Measurements from ENCODE around the gene MIER1.

The MIER1 gene

DNA sequence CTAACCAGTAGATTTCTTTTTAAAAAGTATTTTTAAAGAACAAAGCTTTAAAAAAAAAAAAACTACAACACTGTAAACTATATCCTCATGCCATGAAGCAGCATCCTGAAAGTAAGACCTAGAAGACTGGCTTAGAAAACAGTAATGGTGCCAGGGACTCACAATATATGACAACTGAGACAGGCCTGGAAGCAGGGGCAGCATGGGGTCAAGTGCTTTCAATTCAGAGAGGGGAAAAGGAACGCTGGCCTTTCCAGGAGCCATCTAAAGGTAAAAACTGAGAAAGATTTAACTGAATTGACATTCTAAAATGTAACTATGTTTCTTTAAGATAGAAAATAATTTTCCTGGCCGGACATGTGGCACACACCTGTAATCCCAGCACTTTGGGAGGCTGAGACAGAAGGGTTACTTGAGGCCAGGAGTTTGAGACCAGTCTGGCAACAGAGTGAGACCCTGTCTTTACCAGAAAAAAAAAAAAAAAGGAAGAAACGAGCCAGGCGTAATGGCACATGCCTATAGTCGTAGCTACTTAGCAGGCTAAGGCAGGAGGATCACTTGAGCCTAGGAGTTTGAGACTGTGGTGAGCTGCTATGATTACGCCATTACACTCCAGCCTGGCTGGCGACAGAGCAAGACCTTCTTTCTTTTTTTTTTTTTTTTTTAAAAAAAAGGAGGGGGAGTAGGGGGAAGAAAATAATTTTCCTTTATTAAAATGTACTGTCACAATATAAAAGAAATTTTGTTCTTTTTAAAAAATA is 75.0 kb downstream of the MIER1 start:
- no peak for DNase-seq

DNA sequence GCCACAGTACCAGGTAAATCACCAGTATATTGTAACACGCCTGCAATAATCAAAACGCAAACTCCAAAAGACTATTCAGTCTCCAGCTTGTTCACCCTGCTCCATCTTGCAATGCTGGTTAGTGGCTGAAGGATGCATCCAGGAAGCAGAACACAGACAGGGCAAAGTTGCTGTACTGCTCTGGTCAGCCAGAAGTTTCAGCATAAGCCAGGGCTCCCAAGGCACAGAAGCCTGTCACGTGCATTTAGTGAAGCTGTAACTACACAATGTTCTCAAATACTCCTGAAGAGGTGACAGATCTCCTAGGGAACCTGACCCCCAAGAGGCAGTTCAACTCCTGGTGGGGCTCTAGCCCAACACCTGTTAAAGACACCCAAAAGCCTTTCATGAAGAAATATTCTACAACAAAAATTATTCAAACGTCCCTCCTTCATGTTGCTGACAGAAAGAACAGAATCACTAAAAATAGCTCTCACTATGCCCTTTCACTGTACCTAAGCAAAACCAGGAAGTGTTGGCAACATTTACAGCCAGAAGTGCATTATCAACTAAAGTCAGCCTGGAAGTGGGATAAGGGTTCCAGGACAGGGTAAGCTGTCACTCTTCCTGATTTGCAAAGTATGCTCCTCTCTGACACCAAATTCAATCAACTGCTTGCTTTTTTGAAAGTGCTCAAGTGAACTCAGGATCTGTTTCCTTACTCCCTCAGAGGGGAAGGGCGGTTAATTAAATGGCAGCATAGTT is 77.1 kb downstream of the MIER1 start:
- DNase-seq, result no peak

DNA sequence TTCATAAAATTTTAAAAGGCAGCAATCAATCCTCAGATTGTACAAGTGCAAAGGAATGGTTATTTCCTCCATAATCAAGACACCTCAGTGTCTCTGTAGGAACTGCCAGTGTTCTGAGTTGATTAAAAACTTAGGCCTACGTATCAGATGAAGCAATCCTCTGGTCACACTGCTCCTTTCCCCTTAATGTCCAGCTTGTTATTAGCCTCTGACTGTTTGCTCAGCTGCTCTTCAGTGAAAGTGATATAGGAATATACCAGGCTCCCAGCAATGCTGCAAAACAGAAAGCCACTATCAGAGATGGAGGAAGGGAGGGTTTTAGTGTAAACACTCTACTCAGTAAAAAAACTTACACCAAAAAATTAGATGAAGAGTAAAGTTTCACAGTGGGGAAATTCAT is 79.4 kb downstream of the MIER1 start:
- DNase-seq, result no peak

DNA sequence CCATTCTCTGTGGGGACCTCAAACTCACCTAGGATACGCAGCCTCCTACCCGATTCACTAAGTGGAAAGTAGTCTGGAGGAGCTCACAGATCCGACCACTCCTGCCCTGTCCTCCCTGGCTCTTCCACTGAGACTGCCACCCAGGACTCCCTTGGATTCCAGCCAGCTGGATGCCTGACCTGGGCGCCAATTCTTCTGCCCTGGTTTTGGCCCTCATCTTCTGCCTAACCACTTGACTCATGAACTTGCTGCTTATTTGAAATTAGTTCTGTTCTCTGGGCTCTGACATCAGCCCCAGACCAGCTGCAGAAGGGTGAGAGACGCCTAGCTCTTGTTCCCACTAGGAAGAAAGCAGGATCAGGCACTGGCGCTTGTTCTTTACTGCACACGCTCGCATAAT is 80.3 kb downstream of the MIER1 start:
- DNase-seq, result no peak

DNA sequence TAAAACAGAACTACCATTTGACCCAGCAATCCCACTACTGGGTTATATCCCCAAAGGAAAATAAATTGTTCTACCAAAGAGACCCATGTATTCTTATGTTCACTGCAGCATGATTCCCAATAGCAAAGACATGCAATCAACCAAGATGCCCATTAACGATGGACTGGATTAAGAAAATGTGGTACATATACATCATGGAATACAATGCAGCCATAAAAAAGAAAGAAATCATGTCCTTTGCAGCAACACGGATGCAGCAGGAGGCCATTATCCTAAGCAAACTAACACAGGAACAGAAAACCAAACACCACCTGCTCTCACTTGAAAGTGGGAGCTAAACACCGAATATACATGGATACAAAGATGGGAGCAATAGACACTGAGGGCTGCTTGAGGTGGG is 85.0 kb downstream of the MIER1 start:
- DNase-seq, result no peak

DNA sequence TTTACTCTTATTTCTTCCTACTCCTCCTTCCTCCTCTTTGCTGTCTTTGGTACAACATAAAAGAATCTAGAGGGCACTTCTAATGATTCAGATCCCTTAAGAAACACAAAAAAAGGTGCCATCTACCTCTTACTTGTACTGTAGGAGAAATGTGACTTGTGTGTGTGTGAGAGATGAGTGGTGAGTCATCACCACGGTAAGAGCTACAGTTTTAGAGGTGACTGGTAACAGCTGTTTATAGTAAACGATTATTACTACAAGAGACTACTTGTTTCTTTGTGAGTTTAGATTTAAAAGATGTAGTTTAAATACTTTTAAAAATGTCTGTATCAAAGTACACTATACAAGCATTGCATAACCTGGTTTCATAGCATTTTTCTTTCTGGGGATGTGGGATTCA is 88.8 kb downstream of the MIER1 start:
- no peak for DNase-seq

DNA sequence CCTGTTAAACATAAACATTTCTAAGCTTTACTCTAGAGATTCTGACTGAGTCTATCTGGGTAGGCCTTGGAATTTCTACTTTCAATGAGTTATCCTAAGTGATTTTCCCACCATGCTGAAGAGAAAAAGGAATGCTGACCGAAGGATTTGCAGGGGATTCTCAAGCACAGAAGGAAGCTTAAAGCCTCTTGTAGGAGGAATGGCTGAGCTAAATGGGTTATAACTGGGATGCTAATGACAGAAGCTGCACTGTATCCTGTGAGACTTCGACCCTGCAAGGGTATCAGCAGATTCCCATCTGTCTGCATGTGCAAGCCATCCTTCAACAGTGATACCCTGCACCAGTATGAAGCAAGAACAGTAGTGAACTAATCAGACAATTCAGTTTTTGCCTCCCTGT is 93.8 kb downstream of the MIER1 start:
- no peak for DNase-seq

DNA sequence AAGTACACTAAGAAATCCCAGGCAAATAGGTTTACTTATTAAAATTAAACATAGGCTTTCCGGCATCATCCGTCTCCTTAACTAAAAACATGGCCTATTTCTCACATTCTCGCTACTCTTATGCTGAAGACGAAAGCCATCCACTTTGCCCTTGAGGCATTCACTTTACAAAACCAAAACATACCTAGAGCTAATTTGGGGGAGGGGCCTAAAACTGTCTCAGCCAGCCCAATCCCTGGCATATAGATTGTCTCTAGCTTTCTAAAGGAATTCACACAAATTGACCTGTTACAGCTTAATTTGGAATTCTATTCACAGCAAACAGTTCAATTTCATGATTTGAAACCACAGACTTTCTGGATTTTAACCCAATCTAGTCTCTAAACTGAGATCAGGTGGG is 94.3 kb downstream of the MIER1 start:
- DNase-seq, result no peak

DNA sequence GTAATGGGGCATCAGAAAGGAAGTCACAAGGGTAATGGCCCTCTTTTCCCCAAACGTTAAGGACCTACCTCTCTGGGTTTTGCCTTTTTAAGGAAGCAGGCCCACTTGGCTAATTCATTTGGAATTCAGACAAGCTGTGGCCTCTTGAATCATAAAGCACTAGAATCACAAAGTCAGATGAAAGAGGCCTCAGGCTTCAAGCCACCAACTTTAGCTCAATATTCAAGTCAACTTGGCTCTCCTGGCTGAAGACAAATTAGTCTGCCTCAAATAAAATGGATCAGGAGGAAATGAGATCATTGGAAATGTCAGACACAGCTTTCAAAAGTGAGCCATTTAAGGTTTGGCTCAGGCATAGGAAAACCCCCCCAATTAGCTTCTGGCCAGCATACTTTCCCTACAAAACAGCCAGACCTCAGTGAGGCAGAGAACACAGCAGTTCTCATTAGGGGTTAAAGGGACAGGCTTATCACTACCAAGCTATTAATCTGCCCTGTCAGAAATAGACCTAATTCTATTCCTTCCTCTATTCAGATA is 94.9 kb downstream of the MIER1 start:
- DNase-seq, result no peak

DNA sequence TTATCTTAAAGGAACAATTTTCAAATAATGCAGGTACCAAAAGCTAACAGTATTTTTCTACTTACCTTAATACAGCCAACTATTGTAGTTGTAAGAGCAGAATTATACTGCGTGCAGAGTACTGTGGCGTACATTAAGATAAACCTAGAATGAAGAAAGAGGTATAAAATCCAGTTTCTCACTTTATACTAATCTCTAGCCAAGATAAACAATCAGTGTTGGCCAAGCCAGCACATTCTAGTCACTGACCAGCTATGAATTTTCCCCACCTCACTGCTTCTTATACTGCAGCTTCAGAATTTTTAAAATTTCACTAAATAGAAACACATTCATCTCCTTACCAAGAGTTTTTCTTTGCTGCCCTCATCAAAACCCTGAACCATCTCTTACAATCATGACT is 95.5 kb downstream of the MIER1 start:
- DNase-seq, result no peak

DNA sequence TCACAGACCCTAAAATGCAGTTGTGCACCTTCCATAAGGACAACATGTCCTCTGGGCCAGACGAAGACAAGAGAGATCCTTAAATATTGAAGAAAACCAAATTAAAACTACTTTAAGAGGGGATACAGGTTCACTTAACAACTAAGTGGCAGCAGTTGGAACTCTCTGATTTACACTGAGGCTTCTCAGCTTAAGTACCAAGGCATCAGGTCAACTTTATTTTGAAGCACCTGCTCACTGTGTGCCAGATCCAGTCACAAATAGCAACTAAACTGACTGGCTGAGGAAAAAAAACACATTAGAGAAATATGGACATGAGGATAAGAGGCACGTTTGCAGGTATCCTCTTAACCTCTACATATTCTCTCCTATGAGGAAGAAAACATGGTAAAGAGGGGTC is 96.0 kb downstream of the MIER1 start:
- no peak for DNase-seq

DNA sequence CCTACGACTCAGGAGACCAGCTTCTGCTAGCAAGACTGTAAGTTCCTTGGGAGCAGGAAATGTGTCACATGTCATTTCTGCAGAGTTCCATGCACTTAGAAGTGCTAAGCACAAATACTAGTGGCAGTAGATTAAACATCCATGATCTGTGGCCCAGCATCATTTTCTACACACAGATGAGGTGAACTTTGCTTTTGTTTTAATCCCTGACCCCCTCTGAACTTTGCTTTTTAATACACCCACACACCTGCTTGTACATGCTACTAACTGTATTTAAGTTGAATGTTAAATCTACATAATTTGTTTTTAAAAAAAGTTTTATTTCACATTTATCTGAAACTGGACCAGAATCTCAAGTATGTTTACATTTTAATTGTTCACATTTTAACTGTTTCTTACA is 104.7 kb downstream of the MIER1 start:
- DNase-seq, result no peak

DNA sequence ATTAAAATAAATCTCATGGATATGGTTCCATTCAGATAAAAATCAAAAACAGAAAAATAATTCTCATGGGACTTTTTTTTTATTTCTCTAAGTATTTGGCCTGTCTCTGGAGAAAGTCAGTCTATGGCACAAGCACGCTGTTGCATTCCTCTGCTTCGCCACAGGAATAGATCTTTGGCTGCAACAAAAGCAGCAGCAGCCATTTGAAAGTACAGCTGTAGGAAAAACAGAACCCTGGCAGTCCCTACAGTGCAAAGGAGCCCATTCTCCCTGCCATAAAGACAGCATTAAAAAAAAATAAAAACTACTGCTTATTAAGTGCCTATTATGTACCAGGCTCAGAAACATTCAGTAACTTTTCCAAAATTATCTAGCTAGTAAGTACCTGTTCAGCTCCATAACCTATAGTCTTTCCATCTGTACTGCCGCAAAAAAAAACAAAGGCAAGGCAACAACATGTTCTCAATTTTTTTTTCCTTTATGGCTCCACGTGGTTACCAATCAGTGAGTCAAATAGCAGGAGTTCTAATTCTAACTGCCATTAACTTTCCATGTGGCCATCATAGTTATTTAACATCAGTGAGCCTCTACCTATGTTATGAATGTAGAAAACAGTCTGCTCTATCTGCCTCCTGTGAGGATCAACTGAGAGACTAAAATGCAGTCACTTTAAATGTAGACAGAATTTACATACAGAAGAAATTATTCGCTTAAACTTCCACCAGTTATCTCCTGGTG is 106.5 kb downstream of the MIER1 start:
- no peak for DNase-seq

DNA sequence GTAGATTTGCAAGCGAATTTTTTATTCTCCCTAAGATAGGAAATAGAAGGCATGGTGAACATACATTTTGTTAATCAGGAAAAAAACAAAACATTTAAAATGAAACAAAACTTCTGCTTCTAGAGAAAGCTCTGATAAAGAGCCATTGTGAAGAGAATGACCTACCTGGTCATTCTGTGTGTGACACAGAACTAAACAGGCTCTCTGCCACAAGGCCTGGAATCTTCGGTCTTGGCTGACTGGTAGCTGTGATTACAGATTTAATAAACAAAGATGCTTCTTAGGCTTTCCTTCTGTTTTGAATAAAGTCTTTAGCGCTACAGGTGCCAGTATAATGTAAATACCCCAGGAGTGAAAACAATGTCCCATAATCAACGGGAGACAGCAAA is 107.1 kb downstream of the MIER1 start:
- DNase-seq, result no peak

Measured in NCI-H524 (cell line).